Activated gamma-delta T cell treated with anti-CD3 and anti-CD28 coated beads, Interleukin-2, amount 50 U/mL, for 16 hours (primary cell): ENCODE data around the gene SEC14L5.
"Not testable (repeated sequence)": the region's sequence is repeated elsewhere in the genome, so short reads cannot be mapped to it uniquely, and the experiment has no call there.

Experiments
- DNase-seq: peaks from one replicate; pipeline ENCODE4 v3.0.0-alpha.2; 2020; ENCODE audit warnings: low read depth

The SEC14L5 gene

DNA sequence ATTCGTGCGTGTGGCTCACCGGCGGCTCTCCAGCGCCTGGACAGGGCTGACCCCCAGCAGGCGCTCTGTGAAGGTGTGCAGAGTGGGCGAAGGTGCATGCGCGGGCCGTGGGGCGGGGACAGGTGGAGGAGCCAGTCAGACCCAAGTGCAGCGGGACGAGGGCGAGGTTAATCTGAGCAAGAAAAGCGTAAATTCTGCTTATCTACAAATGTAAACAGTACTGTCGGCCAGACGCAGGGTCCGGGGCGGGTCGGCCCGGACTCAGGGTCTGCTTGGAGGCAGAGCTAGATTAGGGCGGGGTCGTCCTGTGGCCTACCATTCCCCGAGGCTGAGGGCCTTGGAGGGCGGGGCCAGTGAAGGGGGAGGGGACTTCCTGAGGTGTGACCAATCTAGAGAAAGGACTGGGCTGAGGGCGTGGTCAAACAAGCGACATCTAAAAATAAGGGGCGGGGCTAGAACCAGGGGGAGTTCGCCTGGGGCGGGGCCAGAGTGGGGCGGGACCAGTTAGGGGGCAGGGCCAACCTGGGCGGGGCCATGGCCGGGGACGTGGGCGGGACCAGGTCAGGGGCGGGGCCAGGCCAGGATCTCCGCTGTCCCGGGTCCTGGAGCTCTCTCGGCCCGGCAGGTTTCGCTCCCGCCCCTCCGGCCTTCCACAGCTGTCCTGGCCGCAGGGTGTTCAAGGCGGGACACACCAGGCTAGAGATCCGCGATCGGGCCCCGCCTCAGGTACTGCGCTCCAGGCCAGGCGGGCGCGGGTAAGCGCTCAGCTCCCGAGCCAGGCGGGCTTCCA, at the start of gene SEC14L5:
SEC14L5 (plus strand) TSS at position 611 of the 790 bp plus-strand sequence. CDS start 994 bp downstream, outside the sequence.
- peak; percentile 76 for DNase-seq

DNA sequence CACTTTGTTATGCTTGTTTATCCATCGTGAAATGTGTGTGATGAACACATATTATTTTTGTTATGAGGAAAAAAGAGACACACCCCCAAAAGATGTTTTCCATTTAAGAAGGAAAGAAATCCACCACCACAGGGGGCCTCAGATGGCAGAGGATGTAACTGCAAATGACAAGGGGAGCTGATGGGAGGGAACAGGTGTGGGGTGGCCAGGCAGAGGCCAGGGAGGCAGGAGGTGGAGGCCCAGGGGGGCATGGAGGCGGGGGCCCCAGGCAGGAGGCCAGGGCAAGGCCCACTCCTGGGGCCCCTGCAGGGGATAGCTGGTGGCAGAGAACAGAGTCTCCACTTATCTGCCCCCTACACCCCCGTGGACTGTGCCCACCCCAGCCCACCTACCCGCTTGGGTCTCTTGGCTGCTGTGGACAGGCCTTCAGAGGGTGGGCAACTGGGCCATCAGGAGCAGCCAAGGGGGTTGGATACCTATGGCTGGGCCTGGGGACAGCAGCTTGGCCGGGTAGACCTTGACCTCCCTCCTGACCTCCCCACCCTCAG, 49.2 kb upstream of the SEC14L5 start:
- no peak for DNase-seq

DNA sequence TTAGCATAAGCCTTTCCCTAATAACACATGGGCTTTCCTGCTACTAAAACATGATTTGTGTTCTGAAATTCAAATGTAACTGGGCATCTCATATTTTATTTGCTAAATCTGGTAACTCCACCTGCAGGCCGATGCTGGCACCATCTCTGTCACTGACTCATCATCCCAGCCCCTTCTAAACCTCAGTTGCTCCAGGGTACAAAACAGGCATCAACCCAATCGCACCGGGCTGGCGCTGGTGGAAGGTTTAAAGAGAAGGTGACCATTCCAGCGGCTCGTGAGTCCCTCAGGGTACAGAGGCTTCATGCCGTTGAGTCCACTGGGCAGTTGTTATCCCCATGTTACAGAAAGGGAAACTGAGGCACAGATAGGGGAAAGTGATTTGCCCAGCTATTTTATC, 48.3 kb upstream of the SEC14L5 start:
- no peak for DNase-seq

DNA sequence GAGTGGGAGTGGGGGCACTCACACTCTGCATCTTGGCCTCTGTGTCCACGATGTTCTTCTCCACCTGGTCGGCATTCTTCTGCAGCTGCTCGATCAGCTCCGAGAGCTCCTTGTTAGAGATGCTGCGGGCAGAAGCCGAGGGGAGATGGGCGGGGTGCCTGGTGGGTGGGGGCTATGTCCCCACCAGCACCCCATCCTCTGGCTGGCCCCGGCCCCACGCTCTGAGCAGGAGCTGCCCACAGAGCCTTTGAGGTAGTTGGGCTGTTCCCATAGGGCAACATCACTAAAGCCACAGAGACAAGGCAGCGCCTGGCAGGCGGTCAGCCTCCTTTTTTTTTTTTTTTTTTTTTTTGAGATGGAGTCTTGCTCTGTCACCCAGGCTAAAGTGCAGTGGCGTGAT, 47.3 kb upstream of the SEC14L5 start:
- no peak for DNase-seq

DNA sequence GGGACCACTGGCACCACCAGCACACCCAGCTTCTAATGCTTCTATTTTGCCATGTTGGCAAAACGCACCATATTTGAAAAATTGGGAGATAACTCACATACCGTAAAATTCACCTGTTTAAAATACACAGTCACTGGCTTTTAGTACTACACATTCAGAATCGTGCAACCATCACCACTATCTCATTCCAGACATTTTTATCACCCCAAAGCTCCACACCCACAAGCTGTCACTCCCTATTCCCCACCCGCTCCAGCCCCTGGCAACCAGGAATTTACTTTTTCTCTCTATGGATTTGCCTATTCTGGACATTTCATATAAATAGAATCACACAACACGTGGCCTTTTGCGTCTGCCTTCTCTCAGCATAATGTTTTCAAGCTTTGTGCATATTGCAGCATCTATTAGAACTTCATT, 46.2 kb upstream of the SEC14L5 start:
- no peak for DNase-seq

DNA sequence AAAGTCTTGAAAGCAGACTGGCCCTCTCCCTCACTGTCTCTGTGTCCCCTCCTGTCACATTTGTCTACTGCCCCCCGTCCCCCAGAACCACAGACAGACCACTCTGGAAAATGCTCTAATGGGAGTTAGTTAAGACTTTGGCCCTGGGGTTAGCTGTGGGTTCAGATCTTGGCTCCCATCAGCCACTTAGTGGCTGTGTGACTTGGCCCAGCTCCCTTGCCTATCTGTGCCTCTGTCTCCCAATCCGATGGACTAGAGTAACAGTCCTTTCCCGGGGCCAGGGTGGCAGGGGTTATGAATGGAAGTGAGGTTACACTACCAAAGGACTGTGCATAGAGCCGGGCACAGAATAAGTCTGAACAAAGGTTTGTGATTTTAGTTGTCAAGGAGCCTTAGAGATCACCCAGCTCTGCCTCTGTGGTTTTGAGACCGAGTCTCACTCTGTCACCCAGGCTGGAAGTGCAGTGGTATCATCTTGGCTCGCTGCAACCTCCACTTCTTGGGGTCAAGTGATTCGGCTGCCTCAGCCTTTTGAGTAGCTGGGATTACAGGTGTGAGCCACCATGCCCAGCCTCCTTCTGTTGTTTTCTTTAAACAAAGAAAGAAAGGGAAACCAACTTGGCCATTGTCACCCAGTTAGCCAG, 44.9 kb upstream of the SEC14L5 start:
- no peak for DNase-seq

DNA sequence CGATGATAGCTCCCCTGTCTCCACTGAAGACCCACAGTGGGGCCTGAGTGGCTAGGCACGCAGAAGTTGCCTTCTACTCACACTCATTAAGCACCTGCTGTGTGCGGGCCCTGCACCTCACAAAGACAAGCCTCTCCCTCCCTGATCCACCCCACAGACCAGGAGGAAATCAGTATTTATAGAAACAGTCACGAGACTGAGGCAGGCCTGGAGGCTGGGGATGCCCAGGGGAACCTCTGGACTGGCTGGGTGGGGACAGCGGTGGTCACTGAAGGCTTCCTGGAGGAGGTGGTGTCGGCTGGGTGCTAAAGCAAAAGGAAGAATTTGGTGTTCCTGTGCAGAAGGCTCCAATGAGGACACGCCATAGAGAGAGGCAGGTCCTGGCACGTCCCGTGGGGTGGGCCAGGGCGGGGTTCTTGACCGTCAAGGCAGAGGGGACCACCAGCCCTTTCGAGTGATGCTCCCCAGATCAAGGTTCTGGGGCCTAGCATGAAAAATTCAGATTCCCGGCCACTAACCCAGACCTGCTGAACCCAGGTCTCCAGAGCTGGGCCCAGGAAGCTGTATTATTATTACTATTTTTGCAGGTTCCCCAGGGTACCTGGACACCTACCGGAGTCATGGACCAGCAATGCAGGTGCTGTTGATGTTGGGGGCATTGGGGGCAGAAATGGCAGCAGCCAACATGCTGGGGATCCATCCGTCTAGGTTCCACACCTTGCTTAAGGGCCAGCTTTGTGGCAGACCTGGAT, 44.2 kb upstream of the SEC14L5 start:
- no peak for DNase-seq

DNA sequence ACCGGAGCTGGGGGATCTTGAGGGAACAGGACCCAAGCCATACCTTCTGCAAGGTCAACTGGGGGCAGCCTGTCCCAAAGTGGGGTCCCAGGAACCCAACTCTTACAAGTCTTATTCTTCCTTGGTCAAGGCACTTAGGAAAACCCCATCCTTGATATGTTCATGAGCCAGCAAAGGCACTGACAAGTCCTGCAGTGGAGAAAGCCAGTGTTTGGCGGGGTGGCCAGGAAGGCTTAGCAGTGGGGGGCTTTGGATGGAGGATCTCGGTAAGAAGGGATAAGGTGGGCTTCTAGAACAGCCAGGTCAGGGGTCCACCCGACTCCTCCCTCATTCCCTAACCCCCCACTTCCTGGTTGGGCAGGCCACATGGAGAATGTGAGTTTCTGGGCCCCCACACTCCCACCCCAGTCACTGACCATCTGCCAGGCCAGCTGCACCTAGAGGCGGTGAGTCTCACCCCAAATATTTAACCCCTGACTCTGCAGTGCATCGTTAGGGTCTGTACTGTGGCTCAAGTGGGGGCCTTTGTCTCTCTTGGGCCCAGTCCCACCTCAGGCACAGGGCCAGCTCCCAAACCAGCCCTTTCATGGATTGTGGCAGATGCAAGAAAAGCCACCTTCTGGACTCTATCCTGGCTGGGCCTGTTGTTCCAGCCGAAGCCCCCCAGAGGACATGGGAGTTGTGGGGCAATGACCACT, 43.5 kb upstream of the SEC14L5 start:
- no peak for DNase-seq

DNA sequence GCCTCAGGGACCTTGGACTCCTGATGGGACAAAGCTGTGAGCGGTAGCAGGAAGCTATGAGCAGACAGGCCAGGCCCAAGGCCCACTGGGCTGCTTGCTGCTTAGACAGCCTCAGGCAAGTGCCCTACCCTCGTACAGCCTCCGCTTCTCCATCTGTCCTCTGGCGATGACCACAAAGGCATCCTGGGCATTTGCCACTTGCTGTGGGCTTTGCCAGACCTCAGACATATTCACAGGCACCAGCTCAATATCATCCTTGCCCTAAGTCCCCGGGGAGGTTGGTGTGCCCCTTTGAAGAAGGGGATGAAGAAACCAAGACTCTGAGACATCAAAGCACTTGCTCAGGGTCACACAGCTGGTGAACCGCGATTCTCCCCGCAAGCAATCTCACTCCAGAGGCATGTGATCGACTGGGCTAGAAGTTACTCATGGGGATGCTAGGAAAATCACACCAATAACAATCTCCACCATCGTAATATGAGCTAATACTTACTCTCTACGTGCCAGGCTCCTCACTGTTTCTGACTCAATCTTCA, 42.8 kb upstream of the SEC14L5 start:
- no peak for DNase-seq

DNA sequence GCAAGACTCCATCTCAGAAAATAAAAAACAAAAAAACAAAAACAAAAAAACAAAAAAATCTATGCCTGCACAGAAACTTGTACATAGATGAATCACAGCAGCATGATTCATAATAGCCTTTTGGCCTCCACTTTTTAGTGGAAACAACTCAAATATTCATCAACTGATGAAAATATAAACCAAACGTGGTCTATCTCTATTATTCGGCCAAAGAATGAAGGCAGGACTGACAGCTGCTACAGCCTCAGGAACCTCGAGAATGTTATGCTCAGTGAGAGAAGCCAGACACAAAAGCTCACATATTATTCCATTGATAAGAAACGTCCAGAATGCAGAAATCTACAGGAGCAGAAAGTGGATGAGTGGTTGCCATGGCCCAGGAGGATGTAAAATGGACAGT, 41.0 kb upstream of the SEC14L5 start:
- no peak for DNase-seq

DNA sequence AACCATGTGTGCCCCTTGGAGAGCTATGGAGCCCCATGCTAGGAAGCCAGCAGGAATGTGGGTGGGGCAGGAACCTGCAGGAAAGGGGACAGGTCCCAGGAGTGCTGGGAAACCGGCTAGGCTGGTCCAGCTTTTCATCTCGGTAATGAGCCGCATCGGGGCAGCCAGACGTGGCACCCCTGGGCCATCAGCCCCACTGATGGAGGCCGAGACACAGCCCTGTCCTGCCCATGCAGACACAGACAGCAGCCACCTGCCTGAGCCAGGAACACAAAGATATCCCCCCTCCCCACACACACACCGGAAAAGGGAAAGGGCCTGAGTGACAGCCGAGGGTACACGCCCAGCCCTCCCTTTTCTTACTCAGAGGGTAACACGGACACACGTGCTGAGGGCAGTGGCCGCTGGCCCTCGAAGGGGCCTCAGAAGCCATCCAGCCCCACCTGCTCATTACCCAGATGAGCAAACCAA, 39.3 kb upstream of the SEC14L5 start:
- DNase-seq: no peak

DNA sequence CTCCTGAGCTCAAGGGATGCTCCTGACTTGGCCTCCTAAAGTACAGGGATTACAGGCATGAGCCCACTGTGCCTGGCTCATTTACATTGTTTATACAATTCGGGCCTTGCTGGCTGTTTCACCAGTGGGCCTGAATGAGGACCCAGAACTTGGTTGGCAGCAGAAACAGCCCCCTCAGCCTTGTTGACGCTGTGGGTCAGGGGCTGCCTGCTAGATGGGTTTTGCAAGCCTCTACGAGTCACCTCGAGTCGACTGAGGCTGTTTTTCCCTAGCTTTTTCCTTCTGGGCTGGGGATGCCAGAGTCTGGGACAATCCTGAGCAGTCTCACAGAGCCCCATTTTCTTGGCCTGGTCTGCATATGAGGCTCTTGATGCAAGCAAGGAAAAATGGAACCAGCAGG, 37.3 kb upstream of the SEC14L5 start:
- DNase-seq: no peak

DNA sequence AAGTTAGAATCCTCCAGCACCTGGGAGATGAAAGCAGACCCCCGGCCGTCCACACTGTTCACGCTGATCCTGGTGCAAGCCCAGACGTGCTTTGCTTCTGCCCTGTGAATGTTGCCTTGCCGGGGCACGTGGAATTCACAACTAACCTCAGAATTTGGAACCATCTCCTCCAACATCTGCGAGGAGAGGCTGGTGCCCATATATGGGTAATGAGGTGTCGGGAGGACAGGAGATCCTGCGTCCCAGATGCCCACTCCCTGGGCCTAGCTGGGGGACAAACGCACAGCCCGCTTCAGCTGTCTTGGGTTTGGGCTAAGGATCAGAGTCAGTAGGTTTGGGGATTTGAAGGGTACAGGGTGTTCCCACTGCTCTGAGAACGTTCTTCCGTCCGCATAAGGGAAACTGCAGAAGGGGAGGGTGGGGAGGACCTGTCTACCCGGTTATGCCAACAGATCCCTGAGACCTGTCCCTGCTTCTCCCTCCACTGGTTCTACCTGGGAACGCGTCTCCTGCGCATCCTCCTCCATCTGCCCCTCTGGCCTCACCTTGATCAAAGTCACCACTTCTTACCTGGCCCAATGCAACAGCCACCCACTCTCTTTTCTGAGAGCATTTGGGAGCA, 35.3 kb upstream of the SEC14L5 start:
- no peak for DNase-seq

DNA sequence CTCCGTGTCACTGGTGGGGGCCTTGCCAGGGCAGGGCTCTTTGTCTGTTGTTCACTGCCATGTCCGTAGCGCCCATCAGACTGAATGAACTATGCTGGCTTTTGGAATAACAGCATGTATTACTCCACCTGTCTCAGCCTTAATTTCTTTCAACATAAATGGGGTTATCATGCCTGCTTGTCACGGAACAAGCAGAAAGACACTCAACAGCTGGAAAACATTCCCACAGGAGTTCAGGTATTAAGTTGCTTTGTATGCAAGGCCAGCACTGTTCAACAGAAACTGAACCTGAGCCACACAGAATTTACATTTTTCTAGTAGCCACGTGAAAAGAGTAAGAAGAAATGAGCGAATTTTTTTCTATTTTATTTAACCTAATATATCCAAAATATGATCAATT, 34.3 kb upstream of the SEC14L5 start:
- no peak for DNase-seq

DNA sequence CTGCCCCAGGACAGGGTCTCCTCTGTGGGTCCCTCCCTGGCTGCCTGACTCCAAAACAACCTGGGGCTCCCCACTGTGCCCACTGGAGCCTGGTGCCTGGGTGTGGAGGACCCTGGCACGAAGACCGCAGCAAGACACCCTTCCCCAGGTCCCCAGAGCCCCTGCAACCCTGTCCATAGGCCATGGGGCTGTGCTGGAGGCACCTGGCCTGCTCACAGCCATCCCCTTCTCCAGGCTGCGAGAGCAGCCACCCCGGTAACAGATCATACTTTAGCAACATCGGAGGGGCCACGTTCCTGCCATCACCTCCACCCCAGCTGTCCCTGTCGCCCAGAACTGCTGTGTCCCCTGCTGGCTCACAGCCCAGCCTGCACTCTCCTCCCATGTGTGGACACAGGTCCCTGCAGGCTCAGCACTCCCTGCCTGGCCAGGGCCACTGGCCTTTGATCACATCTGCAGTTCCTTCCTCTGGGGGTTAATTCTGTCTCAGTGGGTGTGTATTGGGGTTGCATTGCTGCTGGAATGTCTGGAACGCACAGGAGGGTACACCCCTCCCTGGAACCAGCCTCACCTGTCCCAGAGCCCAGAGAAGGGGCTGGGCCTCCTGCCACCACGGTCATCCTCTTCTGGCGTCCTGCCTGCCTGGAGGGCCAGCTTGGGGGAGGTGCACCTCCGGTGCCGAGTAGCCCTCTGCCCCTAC, 33.4 kb upstream of the SEC14L5 start:
- DNase-seq: no peak

DNA sequence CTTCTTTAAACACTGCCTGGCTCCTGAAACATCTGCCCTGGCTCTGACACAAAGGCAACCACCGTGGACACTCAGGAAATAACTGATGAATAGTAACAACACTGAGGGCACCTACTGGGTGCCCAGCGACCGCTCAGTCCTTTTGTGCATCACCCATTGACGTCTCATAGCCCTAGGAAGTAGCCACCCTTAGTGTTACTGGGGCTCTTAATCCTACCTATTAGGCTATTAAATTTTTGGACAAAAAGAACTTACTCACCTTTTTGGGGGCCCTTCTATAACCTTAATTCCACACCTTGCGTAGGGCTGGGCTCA, 32.9 kb upstream of the SEC14L5 start:
- no peak for DNase-seq

DNA sequence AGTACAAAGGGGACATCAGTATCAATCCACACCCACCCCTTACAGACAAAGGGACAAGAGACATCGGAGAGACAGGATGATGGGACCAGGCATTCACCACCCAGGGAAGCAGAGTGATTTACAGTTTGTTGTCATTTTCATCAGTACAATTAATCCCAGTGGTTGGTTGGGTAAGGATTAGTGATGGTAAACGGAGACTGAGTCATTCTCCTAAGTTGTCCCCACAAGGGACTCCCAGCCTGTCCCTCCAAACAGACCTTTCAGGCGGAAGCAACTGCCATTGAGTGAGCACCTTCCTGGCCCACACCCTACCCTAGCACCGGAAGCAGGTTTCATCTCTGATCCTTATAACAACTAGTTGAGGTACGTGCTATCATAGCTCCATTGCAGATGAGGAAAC, 32.3 kb upstream of the SEC14L5 start:
- DNase-seq: no peak

DNA sequence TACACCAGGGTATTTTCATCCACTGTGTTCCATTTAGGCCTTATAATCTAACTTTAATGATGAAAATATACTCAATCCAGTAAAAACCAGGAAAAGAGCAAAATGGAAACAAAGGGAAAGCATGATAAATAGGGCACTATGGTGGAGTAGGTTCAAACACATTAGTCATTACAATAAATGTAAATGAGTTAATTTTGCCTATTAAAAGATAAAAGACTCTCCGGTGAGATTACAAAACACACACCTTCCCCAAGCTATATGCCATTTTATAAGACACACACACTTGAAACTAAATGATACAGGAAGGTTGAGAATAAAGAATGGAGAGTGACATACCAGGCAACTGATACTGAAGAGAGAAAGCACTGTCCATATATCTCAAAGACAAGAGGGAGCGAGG, 31.2 kb upstream of the SEC14L5 start:
- DNase-seq: no peak

DNA sequence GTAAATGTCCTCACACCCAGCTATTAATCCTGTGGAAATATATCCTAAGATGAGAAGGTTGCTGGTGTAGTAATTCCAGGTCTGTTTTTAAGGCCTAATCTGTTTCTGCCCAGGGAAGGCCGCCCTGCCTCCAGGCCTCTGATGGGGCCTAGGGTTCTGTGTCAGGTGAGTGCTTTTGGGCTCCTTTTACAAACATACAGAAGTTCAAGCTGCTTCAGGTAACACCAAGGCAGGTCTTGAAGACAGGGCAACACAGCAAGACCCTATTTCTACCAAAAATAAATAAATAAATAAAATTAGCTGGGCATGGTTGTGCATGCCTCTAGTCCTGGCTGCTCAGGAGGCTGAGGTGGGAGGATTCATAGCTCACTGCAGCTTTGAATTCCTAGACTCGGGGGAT, 30.5 kb upstream of the SEC14L5 start:
- no peak for DNase-seq

DNA sequence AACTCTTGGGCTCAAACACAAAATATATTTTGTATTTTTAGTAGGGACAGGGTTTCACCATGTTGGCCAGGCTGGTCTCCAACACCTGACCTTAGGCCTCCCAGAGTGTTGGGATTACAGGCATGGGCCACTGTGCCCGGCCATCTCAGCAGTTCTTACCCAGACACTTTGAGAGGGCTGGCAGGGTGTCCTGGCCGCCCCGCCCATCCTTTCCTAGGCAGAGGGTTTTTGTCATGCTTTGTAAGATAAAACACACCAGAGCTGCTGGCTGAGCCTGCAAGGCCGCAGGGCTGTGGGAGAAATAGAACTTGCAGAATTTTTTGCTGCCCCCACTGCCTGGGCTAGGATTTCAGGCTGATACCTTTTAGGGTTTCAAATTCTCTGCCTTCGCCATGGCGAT, 29.9 kb upstream of the SEC14L5 start:
- DNase-seq: no peak

DNA sequence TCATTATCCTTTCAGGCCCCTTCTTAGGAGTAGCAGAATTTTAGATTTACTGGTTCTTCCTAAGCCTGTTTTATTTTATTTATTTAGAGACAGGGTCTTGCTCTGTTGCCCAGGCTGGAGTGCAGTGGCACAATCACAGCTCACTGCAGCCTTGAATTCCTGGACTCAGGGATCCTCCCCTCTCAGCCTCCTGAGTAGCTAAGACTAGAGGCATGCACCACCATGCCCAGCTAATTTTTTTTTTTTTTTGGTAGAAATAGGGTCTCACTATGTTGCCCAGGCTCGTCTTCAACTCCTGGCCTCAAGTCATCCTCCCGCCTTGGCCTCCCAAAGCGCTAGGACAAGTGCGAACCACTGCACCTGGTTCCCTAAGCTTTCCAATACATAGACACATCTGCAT, 28.5 kb upstream of the SEC14L5 start:
- not testable (repeated sequence) for DNase-seq
